GM12878 (cell line): Measurements from ENCODE around the gene C15orf39. TPM values are rescaled to one million over a fixed set of nuclear protein-coding genes. Genes with fewer than 3 reads are reported as not detected.
A peak's percentile ranks its signal among the peaks of the same experiment; 100 is the strongest.

Experiments
- ATAC-seq: fragments of 200-7000 bp; cut with Tn5 transposase; 3 replicates; pipeline ENCODE4 v1.9.1; 2020; ENCODE audit warnings: mild to moderate bottlenecking, moderate library complexity
- Bru-seq: library from RNA; stranded (reverse); fragments of 400-500 nt; gene quantifications from one replicate; lab custom pipeline; 2021; lab: Mats Ljungman, UMichigan
- BruChase-seq, 2 experiments: library from RNA; stranded (reverse); fragments of 400-500 nt; gene quantifications; one replicate each; lab custom pipeline; 2021; lab: Mats Ljungman, UMichigan
- BruUV-seq: library from RNA; stranded (reverse); fragments of 400-500 nt; replicated peaks from 2 replicates; lab custom pipeline; 2021; lab: Mats Ljungman, UMichigan
- CTCF ChIA-PET: fragments of 300-600 bp; sonication (Branson Sonifier 250); formaldehyde crosslinking; extraction: SDS; loops from one replicate; lab custom pipeline; 2021; ENCODE audit warnings: inconsistent platforms; lab: Yijun Ruan, JAX
- POLR2A ChIA-PET: fragments of 350-600 bp; formaldehyde crosslinking; extraction: SDS; loops from one replicate; lab custom pipeline; 2021; ENCODE audit warnings: inconsistent platforms; lab: Charles Lee
- RAD21 ChIA-PET: fragments of 300-600 bp; sonication (Branson Sonifier 250); formaldehyde crosslinking; loops from one replicate; lab custom pipeline; 2023; ENCODE audit warnings: antibody characterized with exemption; ENCODE audit not compliant: unreplicated experiment; lab: Charles Lee
- SMC1A ChIA-PET: fragments of 300-600 bp; sonication (Branson Sonifier 250); formaldehyde crosslinking; loops from one replicate; lab custom pipeline; 2023; ENCODE audit not compliant: unreplicated experiment, uncharacterized antibody; lab: Charles Lee
- DNase-seq: peaks from one replicate; pipeline ENCODE4 v3.0.0-alpha.2; 2011; ENCODE audit warnings: low read depth, low spot score
- FAIRE-seq: peaks from 3 replicates; lab custom pipeline; 2011; peaks lifted over from hg19 to GRCh38; lab: Jason Lieb, UNC
- H2AFZ ChIP-seq: 2 replicates; pipeline ENCODE4 v1.6.0; 2011; ENCODE audit warnings: low read depth, low read length, control low read depth; ENCODE audit not compliant: control insufficient read depth
- H3K27ac ChIP-seq: 2 replicates; pipeline ENCODE4 v1.5.1; 2011; ENCODE audit warnings: control low read depth; ENCODE audit not compliant: control insufficient read depth, insufficient read depth
- H3K27me3 ChIP-seq, 2 experiments: replicated peaks in 1 of 2; 2 replicates each; pipeline versions ENCODE4 v1.6.0 to v1.6.1; 2011; ENCODE audit warnings: low read length in 1 of 2; ENCODE audit not compliant: control insufficient read depth in 2 of 2, insufficient read depth in 2 of 2
- H3K36me3 ChIP-seq, 2 experiments: 2 replicates each; pipeline ENCODE4 v1.5.1; 2011; ENCODE audit warnings: low read length in 1 of 2; ENCODE audit not compliant: control insufficient read depth in 2 of 2, insufficient read depth in 2 of 2
- H3K4me1 ChIP-seq: 2 replicates; pipeline ENCODE4 v1.6.1; 2011; ENCODE audit warnings: mild to moderate bottlenecking, low read length, moderate library complexity, mixed read lengths; ENCODE audit not compliant: control insufficient read depth, insufficient read depth
- H3K4me2 ChIP-seq: 2 replicates; pipeline ENCODE4 v1.6.0; 2011; ENCODE audit warnings: control low read depth; ENCODE audit not compliant: control insufficient read depth, insufficient read depth
- H3K4me3 ChIP-seq: fragments of 200-600 bp; sonication (generic); 2 replicates; pipeline ENCODE4 v1.5.1; 2016
- H3K79me2 ChIP-seq: 2 replicates; pipeline ENCODE4 v1.6.0; 2011; ENCODE audit warnings: low read length; ENCODE audit not compliant: control insufficient read depth, insufficient read depth
- H3K9ac ChIP-seq: 2 replicates; pipeline ENCODE4 v1.8.0; 2011; ENCODE audit warnings: low read length, control low read depth, mixed read lengths; ENCODE audit not compliant: control insufficient read depth, insufficient read depth
- H3K9me3 ChIP-seq: replicated peaks from 3 replicates; pipeline ENCODE4 v1.5.1; 2011; ENCODE audit warnings: mild to moderate bottlenecking, low read length; ENCODE audit not compliant: control insufficient read depth, insufficient read depth
- H4K20me1 ChIP-seq: 2 replicates; pipeline ENCODE4 v1.6.0; 2011; ENCODE audit not compliant: control insufficient read depth, insufficient read depth
- BHLHE40 ChIP-seq, 2 experiments: fragments of 450-650 bp in 1 of 2; IDR thresholded peaks; 2 replicates each; pipeline ENCODE4 v1.6.1; 2011 to 2017; ENCODE audit warnings: low read depth in 2 of 2, borderline replicate concordance in 1 of 2, improper control_type of control experiment in 1 of 2, low read length in 1 of 2, mild to moderate bottlenecking in 1 of 2
- HDAC6 ChIP-seq: fragments of 200-600 bp; sonication (generic); IDR thresholded peaks from one replicate; pipeline ENCODE4 v1.8.0; 2017; ENCODE audit warnings: antibody characterized with exemption; ENCODE audit not compliant: unreplicated experiment
- PML ChIP-seq: IDR thresholded peaks from 2 replicates; pipeline ENCODE4 v1.6.1; 2012; ENCODE audit warnings: low read length, inconsistent platforms
- REST ChIP-seq: IDR thresholded peaks from 2 replicates; pipeline ENCODE4 v1.6.1; 2012; ENCODE audit warnings: mild to moderate bottlenecking, low read depth, low read length
- RFX5 ChIP-seq: IDR thresholded peaks from 2 replicates; pipeline ENCODE4 v1.6.1; 2011; ENCODE audit warnings: low read depth, low read length, improper control_type of control experiment
- SIX5 ChIP-seq: IDR thresholded peaks from 2 replicates; pipeline ENCODE4 v1.6.1; 2011; ENCODE audit warnings: mild to moderate bottlenecking, low read depth, low read length, moderate library complexity; ENCODE audit not compliant: severe bottlenecking
- SP1 ChIP-seq: IDR thresholded peaks from one replicate; pipeline ENCODE4 v1.6.1; 2011; ENCODE audit warnings: low read depth, low read length
- SUPT20H ChIP-seq: IDR thresholded peaks from 2 replicates; pipeline ENCODE4 v1.6.1; 2011; ENCODE audit warnings: low read depth, mild to moderate bottlenecking, low read length, moderate library complexity, borderline replicate concordance; ENCODE audit not compliant: control insufficient read depth
- ZBED1 ChIP-seq: IDR thresholded peaks from 2 replicates; pipeline ENCODE4 v1.6.1; 2016; ENCODE audit warnings: borderline replicate concordance
- WGBS: methylation state at CpG from one replicate; pipeline ENCODE4 v1.1.6; 2016; ENCODE audit warnings: low lambda C conversion rate; ENCODE audit not compliant: insufficient replicate concordance, insufficient coverage; ENCODE audit errors: missing lambda C conversion rate; 5-methylcytosine and 5-hydroxymethylcytosine counted together
- in situ Hi-C: fragments of 300-500 bp; cut with MboI; formaldehyde crosslinking; loops from 9 replicates; pipeline ENCODE4 v1.14.3; 2018; ENCODE audit warnings: mixed read lengths
- intact Hi-C: fragments of 100-400 bp; cut with micrococcal nuclease; formaldehyde crosslinking; loops from one replicate; pipeline ENCODE4 v1.14.2; 2022; ENCODE audit not compliant: unreplicated experiment
- long read RNA-seq, 2 experiments: library from polyadenylated mRNA; unstranded; transcript quantifications; one replicate each; pipeline ENCODE4 v2.0.0, GENCODE V29; 2019 to 2020
- polyA minus RNA-seq, 3 experiments: library from RNA; depleted of rRNA, polyadenylated mRNA; stranded (reverse); fragments of >200 nt; gene quantifications; 2 replicates each; pipeline ENCODE4 v1.2.3, GENCODE V29; 2011
- polyA plus RNA-seq, 11 experiments: library from polyadenylated mRNA; depleted of rRNA in 4 of 11; unstranded in 6 of 11; stranded (reverse) in 5 of 11; fragments of >200 nt; fragmentation: Nextera tagmentation in 4 of 11; fragmentation: Illumina TruSeq in 1 of 11; extraction: Ambion mirVana in 4 of 11; extraction: Trizol in 1 of 11; gene quantifications; 1 replicate in 1 of 11; 2 replicates in 10 of 11; pipeline versions ENCODE4 v1.2.1 to v1.2.3, GENCODE V29; 2011 to 2016; ENCODE audit warnings: inconsistent platforms in 2 of 11, missing spikeins in 2 of 11, low read depth in 1 of 11
- total RNA-seq, 4 experiments: library from RNA; depleted of rRNA in 3 of 4; stranded (reverse); fragments of >200 nt in 3 of 4; fragmentation: Illumina TruSeq in 1 of 4; extraction: Trizol in 1 of 4; gene quantifications; 2 replicates each; pipeline versions ENCODE4 v1.2.1 to v1.2.3, GENCODE V29; 2013 to 2021
- TF ChIP-seq, protein P1 (sequence below): IDR thresholded peaks from 2 replicates; pipeline ENCODE4 v1.6.1; 2011; ENCODE audit warnings: low read depth, low read length, improper control_type of control experiment, borderline replicate concordance

The C15orf39 gene
- 108 and 121 TPM in 2 replicates for total RNA-seq (2013; cell fraction: nucleolus; rRNA removed)
- total RNA-seq (2014; rRNA removed) (38.5 and 48.8 TPM in 2 replicates), total RNA-seq (2014; rRNA removed; fragmentation: Illumina TruSeq; extraction: Trizol) (15.2 and 18.1 TPM in 2 replicates), total RNA-seq (2021) (128 and 139 TPM in 2 replicates), polyA plus RNA-seq (2011; rRNA removed) (3.2 and 10.2 TPM in 2 replicates), polyA plus RNA-seq (2014; fragmentation: Illumina TruSeq; extraction: Trizol) (10.5 and 31.2 TPM in 2 replicates), polyA plus RNA-seq (2014; fragmentation: Nextera tagmentation; extraction: Ambion mirVana) (1 to 10 TPM; 2.3 to 4.9 TPM), polyA plus RNA-seq (2014; rRNA removed) (40.6 and 54.3 TPM in 2 replicates), polyA plus RNA-seq (2016; fragmentation: Nextera tagmentation; extraction: Ambion mirVana) (10 to 100 TPM; 34.7 to 39.0 TPM), polyA minus RNA-seq (2011; rRNA and poly(A)+ RNA removed) (29.1 and 50.3 TPM in 2 replicates), Bru-seq, nascent RNA (percentile 94 among the genes with signal in this experiment), BruChase-seq, experiment 1, labeled RNA remaining after a 6-hour chase (percentile 71 among the genes with signal in this experiment), BruChase-seq, experiment 2, labeled RNA remaining after a 2-hour chase (percentile 82 among the genes with signal in this experiment)
- 33.7 TPM for polyA plus RNA-seq (2011; ENCODE audit: low read depth)
- polyA plus RNA-seq (2011; cell fraction: cytosol; rRNA removed) = 15.1 and 18.0 TPM in 2 replicates
- polyA plus RNA-seq (2011; cell fraction: nucleus; rRNA removed) = 44.7 and 61.7 TPM in 2 replicates
- polyA plus RNA-seq (2012) = 64.9 and 75.4 TPM in 2 replicates
- polyA minus RNA-seq (2011; cell fraction: cytosol; rRNA and poly(A)+ RNA removed) = 37.0 and 37.7 TPM in 2 replicates
- 39.8 and 79.0 TPM in 2 replicates for polyA minus RNA-seq (2011; cell fraction: nucleus; rRNA and poly(A)+ RNA removed)
- long read RNA-seq, experiment 1, full-length matches to known transcripts = 3 of 10 reads
- long read RNA-seq, experiment 1, partial matches to known transcripts = 5 of 10 reads
- long read RNA-seq, experiment 1, other reads (novel, unspliced or antisense) = 2 of 10 reads
- long read RNA-seq, experiment 2, full-length matches to known transcripts = 1 of 8 reads
- long read RNA-seq, experiment 2, partial matches to known transcripts = 2 of 8 reads
- long read RNA-seq, experiment 2, other reads (novel, unspliced or antisense) = 5 of 8 reads

DNA sequence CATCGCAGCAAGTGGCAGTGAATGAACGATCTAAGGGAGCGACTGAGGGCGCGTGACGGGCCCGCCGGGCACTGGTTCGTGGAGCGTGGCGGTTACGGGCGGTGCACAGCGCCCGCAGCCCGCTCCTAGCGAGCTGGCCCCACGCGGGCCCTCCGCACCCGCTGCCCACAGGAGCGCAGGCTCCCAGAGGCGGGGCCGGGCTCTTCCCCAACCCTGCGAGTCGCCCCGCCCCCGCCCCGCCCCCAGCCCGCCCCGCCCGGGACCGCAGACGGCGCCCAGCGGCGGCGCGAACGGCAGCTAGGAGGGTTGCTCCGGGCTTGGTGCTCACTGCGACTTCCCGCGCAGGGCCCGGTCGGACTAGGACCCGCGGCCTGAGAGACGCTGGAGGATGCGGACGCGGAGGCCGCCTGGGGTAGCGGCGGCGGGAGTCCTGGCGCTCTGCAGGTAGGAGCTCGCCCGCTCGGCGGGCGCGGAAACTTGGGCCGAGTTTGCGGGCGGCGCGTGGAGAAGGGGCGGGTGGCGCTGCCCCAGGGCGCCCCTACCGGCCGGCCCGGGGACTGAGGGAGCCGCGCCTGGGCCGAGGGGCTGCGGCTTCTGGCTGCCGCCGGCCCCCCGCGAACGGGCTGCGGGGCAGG, at the start of gene C15orf39:
C15orf39 (plus strand) TSS at position 267 of the 635 bp plus-strand sequence. CDS start 4,167 bp downstream, outside the sequence.
- Histone ChIP-seq H3K4me1 (peaks cover 38% of the 10 kb centered on the region), H3K9me3 (no peaks in the 10 kb centered on the region), H3K4me2 (peak within 1 kb of the TSS; percentile 99), H3K36me3 (peaks cover 10 to 13% of the 10 kb centered on the region in 2 experiments; a peak in 3 of 4 replicates), H3K79me2 (peaks cover 74% of the 10 kb centered on the region), H3K4me3 (peak within 1 kb of the TSS; percentile 88), H3K27ac (peak within 1 kb of the TSS; percentile 98), H2AFZ (no peak within 1 kb of the TSS; the same call in 1 of the 2 replicates), H3K27me3 (no peaks in the 10 kb centered on the region), H4K20me1 (peaks cover 17% of the 10 kb centered on the region), H3K9ac (peak within 1 kb of the TSS; percentile 98)
- no TSS peak for BruUV-seq
- RAD21 ChIA-PET = interaction anchor here (0.6 to 4.4 kb wide), 19 partner anchors 10 to 245 kb away, joined by 3 to 44 read pairs (median 6); partner anchors contain the start of genes PPCDC and RPP25
- FAIRE-seq (no peak), DNase-seq (no peak), ATAC-seq (peak; percentile 55)
- intact Hi-C loops = loop anchor here (2.0 to 5.0 kb wide), 2 partner anchors 71 to 244 kb away; partner anchors contain the start of gene RPP25
- in situ Hi-C loops = loop anchor here (5.0 kb wide), 1 partner anchor 89 kb away; no protein-coding TSS in a partner anchor
- CTCF ChIA-PET = interaction anchor here (0.7 to 4.2 kb wide), 12 partner anchors 13 to 172 kb away, joined by 3 to 73 read pairs (median 8); no protein-coding TSS in a partner anchor
- WGBS = 1% methylated on average over 63 of the region's 84 CpGs
- POLR2A ChIA-PET = interaction anchor here (0.5 to 4.6 kb wide), 18 partner anchors 12 to 250 kb away, joined by 3 to 55 read pairs (median 8); partner anchors contain the start of genes PPCDC and SIN3A
- SMC1A ChIA-PET = interaction anchor here (0.7 to 4.8 kb wide), 12 partner anchors 67 to 178 kb away, joined by 3 to 43 read pairs (median 5); partner anchors contain the start of gene PPCDC
- no peak for TF ChIP-seq REST
- no peak for TF ChIP-seq PML
- 0 out of 2 replicates have a peak, but pooled peaks have one; percentile 56 for TF ChIP-seq ZBED1
- TF ChIP-seq RFX5 = no peak
- TF ChIP-seq SP1 = no peak
- no peak for TF ChIP-seq SUPT20H
- peak; percentile 63 for TF ChIP-seq HDAC6
- TF ChIP-seq, protein P1, sequence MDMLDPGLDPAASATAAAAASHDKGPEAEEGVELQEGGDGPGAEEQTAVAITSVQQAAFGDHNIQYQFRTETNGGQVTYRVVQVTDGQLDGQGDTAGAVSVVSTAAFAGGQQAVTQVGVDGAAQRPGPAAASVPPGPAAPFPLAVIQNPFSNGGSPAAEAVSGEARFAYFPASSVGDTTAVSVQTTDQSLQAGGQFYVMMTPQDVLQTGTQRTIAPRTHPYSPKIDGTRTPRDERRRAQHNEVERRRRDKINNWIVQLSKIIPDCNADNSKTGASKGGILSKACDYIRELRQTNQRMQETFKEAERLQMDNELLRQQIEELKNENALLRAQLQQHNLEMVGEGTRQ = no peak
- TF ChIP-seq BHLHE40 (IDR thresholded peaks at IDR 0.05; ENCODE audit: borderline replicate concordance in 1 of 2, low read depth in 2 of 2, low read length in 1 of 2) = peak in 1 of 2 experiments; percentile 61; a peak in 2 of 4 replicates
- no peak for TF ChIP-seq SIX5
